NT2/D1 (cell line): ENCODE measurements around the gene MALRD1.

Source experiments
- SUZ12 ChIP-seq: IDR thresholded peaks from 2 replicates; pipeline ENCODE4 v1.6.1; 2011; ENCODE audit not compliant: insufficient read length, insufficient read depth; ENCODE audit errors: extremely low read depth
- ZNF274 ChIP-seq: IDR thresholded peaks from 2 replicates; pipeline ENCODE4 v1.6.1; 2011; ENCODE audit warnings: mild to moderate bottlenecking, low read depth, low read length

GRCh38 chr10:19107406-19107805 is 58.8 kb downstream of the MALRD1 start:
- no peak for TF ChIP-seq SUZ12
- no peak for TF ChIP-seq ZNF274
